Measurements from ENCODE around the gene FOXP1.

The FOXP1 gene

DNA sequence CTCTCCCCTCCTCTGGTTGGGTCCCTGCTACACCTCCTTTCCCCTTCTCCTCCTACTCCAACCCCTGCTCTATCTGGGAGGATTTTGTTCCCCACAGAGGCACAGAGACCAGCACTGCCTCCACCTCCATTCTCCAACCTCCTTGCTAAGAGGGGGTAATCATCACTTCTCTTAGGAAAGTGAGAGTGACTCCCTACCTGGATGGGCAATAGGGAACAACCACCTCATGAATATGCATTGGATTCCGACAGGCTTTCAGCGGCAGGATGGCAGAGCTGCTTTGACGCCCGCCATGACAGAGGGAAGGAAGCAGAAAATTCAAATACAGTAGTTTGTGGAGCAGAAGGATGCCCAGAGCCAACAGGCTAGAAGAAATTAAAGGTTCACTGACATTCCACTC, 656.3 kb downstream of the FOXP1 start:
- ChIA-PET CTCF (no interaction called here), POLR2A (no interaction called here)
- no peak for DNase-seq (ENCODE audit: extremely low spot score)
- TF ChIP-seq SP1 (IDR thresholded peaks at IDR 0.05) = no peak
- TF ChIP-seq HDGF (IDR thresholded peaks at IDR 0.05; ENCODE audit: borderline replicate concordance) = no peak
- no peak for TF ChIP-seq LEF1 (IDR thresholded peaks at IDR 0.05; ENCODE audit: borderline replicate concordance)
- TF ChIP-seq, protein P1, sequence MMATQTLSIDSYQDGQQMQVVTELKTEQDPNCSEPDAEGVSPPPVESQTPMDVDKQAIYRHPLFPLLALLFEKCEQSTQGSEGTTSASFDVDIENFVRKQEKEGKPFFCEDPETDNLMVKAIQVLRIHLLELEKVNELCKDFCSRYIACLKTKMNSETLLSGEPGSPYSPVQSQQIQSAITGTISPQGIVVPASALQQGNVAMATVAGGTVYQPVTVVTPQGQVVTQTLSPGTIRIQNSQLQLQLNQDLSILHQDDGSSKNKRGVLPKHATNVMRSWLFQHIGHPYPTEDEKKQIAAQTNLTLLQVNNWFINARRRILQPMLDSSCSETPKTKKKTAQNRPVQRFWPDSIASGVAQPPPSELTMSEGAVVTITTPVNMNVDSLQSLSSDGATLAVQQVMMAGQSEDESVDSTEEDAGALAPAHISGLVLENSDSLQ (IDR thresholded peaks at IDR 0.05) = no peak
- TF ChIP-seq ZNF384 (IDR thresholded peaks at IDR 0.05) = no peak
- TF ChIP-seq CTBP1 (IDR thresholded peaks at IDR 0.05; ENCODE audit: borderline replicate concordance) = no peak
- no peak for TF ChIP-seq L3MBTL2 (conservative IDR thresholded peaks at IDR 0.05)
- no peak for TF ChIP-seq NFRKB (IDR thresholded peaks at IDR 0.05)

DNA sequence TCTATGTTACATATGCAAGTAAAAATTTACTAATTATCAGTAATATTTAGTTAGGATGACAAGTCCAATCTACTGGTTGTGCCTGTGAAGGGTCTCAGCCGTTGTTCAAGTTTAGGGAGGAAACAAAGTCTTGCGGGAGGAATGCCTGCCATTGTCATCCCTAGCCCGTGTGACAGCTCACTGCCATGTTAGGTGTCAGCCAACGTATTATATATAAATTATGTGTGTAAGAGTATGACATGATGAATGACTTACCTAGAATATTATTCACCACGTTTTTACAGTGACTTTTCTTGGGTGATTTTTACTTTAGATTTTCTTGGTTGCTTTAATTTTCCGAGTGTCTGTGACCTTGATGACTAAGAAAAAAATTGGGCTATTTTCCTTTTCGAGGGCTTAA, 656.7 kb downstream of the FOXP1 start:
- CTCF ChIA-PET = no interaction called here
- POLR2A ChIA-PET = no interaction called here
- no peak for DNase-seq (ENCODE audit: extremely low spot score)
- TF ChIP-seq ZNF384 (IDR thresholded peaks at IDR 0.05) (no peak), FOXM1 (IDR thresholded peaks at IDR 0.05; ENCODE audit: borderline replicate concordance) (no peak), SUZ12 (IDR thresholded peaks at IDR 0.05) (no peak), L3MBTL2 (conservative IDR thresholded peaks at IDR 0.05) (no peak), TARDBP (IDR thresholded peaks at IDR 0.05) (no peak), ELF4 (IDR thresholded peaks at IDR 0.05) (no peak), BHLHE40 (IDR thresholded peaks at IDR 0.05; ENCODE audit: borderline replicate concordance) (no peak)
- TF ChIP-seq, protein P1 (IDR thresholded peaks at IDR 0.05) = no peak

DNA sequence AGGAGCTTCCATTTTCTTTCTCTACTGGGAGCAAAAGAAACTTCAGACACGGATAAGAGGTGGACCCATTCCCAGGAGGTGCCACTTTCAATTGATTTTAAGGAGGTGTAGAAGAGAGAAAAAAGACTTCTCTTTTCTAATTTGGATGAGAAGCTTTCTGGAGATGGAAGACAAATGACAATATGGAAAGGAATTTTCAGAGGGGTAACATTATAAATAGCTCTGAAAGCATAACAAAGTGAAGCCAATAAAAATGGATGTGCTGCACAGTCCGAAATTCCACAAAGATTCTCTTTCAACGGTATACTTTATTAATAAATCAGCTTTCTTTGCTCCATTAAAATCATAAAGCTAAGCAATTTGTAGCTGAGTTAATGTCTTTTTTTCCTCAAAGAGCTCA, 663.9 kb downstream of the FOXP1 start:
- ChIA-PET CTCF (interaction anchor here (0.6 to 0.8 kb wide), 3 partner anchors 12 to 1614 kb away, joined by 3 to 4 read pairs (median 3); no protein-coding TSS in a partner anchor), POLR2A (no interaction called here)
- no peak for DNase-seq (ENCODE audit: extremely low spot score)
- TF ChIP-seq, protein P1 (IDR thresholded peaks at IDR 0.05) = no peak
- TF ChIP-seq FOXA1 (IDR thresholded peaks at IDR 0.05) (no peak), ARNT (IDR thresholded peaks at IDR 0.05) (no peak), ELF4 (IDR thresholded peaks at IDR 0.05) (no peak), FOXM1 (IDR thresholded peaks at IDR 0.05; ENCODE audit: borderline replicate concordance) (no peak), SP1 (IDR thresholded peaks at IDR 0.05) (no peak), CTBP1 (IDR thresholded peaks at IDR 0.05; ENCODE audit: borderline replicate concordance) (no peak), TARDBP (IDR thresholded peaks at IDR 0.05) (no peak), FOXK2 (IDR thresholded peaks at IDR 0.05) (no peak), NFRKB (IDR thresholded peaks at IDR 0.05) (no peak), HDGF (IDR thresholded peaks at IDR 0.05; ENCODE audit: borderline replicate concordance) (no peak), BHLHE40 (IDR thresholded peaks at IDR 0.05; ENCODE audit: borderline replicate concordance) (no peak), L3MBTL2 (conservative IDR thresholded peaks at IDR 0.05) (no peak), ZNF384 (IDR thresholded peaks at IDR 0.05) (no peak), SUZ12 (IDR thresholded peaks at IDR 0.05) (no peak), LEF1 (IDR thresholded peaks at IDR 0.05; ENCODE audit: borderline replicate concordance) (no peak)

DNA sequence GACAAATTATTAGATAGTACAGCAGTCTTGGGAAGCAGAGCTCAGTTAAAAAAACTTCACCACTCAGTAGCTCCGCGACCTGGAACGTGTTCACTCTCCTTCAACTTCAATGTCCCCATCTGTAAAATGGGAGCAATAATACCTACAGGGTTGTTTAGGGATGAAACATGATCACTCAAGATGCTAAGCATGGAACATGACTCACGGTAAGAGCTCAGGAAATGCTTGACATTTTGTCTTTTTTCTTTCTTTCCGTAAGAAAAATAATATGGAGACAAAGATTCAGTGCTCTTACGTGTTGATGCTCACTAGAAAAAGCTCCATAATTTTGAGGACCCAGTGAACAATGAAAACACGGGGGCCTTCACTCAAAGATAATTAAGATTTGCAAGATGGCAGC, 664.4 kb downstream of the FOXP1 start:
- POLR2A ChIA-PET = no interaction called here
- TF ChIP-seq LEF1 (IDR thresholded peaks at IDR 0.05; ENCODE audit: borderline replicate concordance) (no peak), TARDBP (IDR thresholded peaks at IDR 0.05) (no peak), BHLHE40 (IDR thresholded peaks at IDR 0.05; ENCODE audit: borderline replicate concordance) (no peak), NFRKB (IDR thresholded peaks at IDR 0.05) (no peak), SUZ12 (IDR thresholded peaks at IDR 0.05) (no peak), ARNT (IDR thresholded peaks at IDR 0.05) (no peak), FOXA1 (IDR thresholded peaks at IDR 0.05) (no peak), CTBP1 (IDR thresholded peaks at IDR 0.05; ENCODE audit: borderline replicate concordance) (no peak), FOXK2 (IDR thresholded peaks at IDR 0.05) (no peak), HDGF (IDR thresholded peaks at IDR 0.05; ENCODE audit: borderline replicate concordance) (no peak), SP1 (IDR thresholded peaks at IDR 0.05) (no peak), FOXM1 (IDR thresholded peaks at IDR 0.05; ENCODE audit: borderline replicate concordance) (no peak), ELF4 (IDR thresholded peaks at IDR 0.05) (no peak), L3MBTL2 (conservative IDR thresholded peaks at IDR 0.05) (no peak), ZNF384 (IDR thresholded peaks at IDR 0.05) (no peak)
- TF ChIP-seq, protein P1 (IDR thresholded peaks at IDR 0.05) = no peak
- CTCF ChIA-PET = interaction anchor here (0.7 kb wide), 1 partner anchor 1613 kb away, joined by 3 read pairs; no protein-coding TSS in a partner anchor
- DNase-seq (ENCODE audit: extremely low spot score) = no peak

DNA sequence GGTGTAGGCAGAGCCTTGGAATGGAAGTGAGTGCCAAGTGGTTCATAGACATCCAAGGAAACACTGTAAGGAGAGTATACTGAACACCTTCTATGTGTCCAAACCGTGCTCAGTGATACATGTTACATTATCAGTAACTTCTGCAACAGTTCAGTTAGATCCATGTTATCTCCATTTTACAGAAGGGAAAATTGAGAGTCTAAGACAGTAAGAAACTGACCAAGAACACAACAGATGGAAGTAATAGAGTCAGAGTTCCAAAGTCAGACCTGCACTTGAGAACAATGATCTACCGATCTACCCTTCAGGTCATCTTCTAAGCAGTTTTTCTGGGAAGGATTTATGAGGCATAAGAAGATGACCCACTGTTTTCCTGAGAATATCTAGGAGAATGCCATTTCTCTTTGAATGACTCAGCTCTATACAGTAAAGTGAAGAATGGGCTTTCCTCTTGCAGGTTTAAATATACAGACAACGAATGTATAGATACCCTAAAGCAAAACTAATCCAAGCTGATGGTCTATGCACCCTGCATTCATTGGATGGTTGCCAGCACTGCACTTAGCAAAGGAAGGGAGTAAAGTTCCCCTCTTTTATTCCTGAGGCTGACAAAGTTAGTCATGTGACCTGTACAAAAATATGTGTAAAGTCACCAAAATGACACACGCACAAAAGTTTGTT, 667.0 kb downstream of the FOXP1 start:
- POLR2A ChIA-PET = interaction anchor here (0.7 kb wide), 1 partner anchor 843 kb away, joined by 5 read pairs; no protein-coding TSS in a partner anchor
- peak; percentile 18 for DNase-seq (ENCODE audit: extremely low spot score)
- TF ChIP-seq CTBP1 (IDR thresholded peaks at IDR 0.05; ENCODE audit: borderline replicate concordance) (no peak), TARDBP (IDR thresholded peaks at IDR 0.05) (no peak), FOXM1 (IDR thresholded peaks at IDR 0.05; ENCODE audit: borderline replicate concordance) (no peak), HDGF (IDR thresholded peaks at IDR 0.05; ENCODE audit: borderline replicate concordance) (no peak), ELF4 (IDR thresholded peaks at IDR 0.05) (no peak), ARNT (IDR thresholded peaks at IDR 0.05) (no peak)
- CTCF ChIA-PET = interaction anchor here (0.7 kb wide), 1 partner anchor 20 kb away, joined by 4 read pairs; no protein-coding TSS in a partner anchor

Measured in HEK293T (cell line).